HCT116 (cell line): ENCODE data around the gene SYCE1L. TPM values are rescaled to one million over a fixed set of nuclear protein-coding genes. Genes with fewer than 3 reads are reported as not detected.
A peak's percentile ranks its signal among the peaks of the same experiment; 100 is the strongest.

ENCODE experiments used
- CBX3 ChIP-seq: IDR thresholded peaks from 2 replicates; pipeline ENCODE4 v1.6.1; 2012; ENCODE audit warnings: low read depth
- CEBPB ChIP-seq: IDR thresholded peaks from 2 replicates; pipeline ENCODE4 v1.6.1; 2012; ENCODE audit warnings: low read depth
- SIN3A ChIP-seq: IDR thresholded peaks from 2 replicates; pipeline ENCODE4 v1.6.1; 2012; ENCODE audit warnings: low read depth
- SP1 ChIP-seq: IDR thresholded peaks from 2 replicates; pipeline ENCODE4 v1.6.1; 2012; ENCODE audit warnings: low read depth
- ZFX ChIP-seq: fragments of 450-650 bp; IDR thresholded peaks from 2 replicates; pipeline ENCODE4 v1.6.1; 2017
- ZNF274 ChIP-seq: fragments of 200-500 bp; sonication (Bioruptor generic); IDR thresholded peaks from 2 replicates; pipeline ENCODE4 v1.6.1; 2014; ENCODE audit warnings: mild to moderate bottlenecking, low read depth, low read length, inconsistent platforms
- total RNA-seq: library from RNA; stranded (reverse); gene quantifications from one replicate; pipeline ENCODE4 v1.2.1, GENCODE V29; 2021; ENCODE audit not compliant: unreplicated experiment
- TF ChIP-seq, protein P1 (sequence below): IDR thresholded peaks from 2 replicates; pipeline ENCODE4 v1.6.1; 2012
- TF ChIP-seq, protein P2 (sequence below): IDR thresholded peaks from 2 replicates; pipeline ENCODE4 v1.6.1; 2012; ENCODE audit warnings: low read depth

Gene SYCE1L
- total RNA-seq, 1 experiment from 2014 or later, result 25.7 TPM

DNA sequence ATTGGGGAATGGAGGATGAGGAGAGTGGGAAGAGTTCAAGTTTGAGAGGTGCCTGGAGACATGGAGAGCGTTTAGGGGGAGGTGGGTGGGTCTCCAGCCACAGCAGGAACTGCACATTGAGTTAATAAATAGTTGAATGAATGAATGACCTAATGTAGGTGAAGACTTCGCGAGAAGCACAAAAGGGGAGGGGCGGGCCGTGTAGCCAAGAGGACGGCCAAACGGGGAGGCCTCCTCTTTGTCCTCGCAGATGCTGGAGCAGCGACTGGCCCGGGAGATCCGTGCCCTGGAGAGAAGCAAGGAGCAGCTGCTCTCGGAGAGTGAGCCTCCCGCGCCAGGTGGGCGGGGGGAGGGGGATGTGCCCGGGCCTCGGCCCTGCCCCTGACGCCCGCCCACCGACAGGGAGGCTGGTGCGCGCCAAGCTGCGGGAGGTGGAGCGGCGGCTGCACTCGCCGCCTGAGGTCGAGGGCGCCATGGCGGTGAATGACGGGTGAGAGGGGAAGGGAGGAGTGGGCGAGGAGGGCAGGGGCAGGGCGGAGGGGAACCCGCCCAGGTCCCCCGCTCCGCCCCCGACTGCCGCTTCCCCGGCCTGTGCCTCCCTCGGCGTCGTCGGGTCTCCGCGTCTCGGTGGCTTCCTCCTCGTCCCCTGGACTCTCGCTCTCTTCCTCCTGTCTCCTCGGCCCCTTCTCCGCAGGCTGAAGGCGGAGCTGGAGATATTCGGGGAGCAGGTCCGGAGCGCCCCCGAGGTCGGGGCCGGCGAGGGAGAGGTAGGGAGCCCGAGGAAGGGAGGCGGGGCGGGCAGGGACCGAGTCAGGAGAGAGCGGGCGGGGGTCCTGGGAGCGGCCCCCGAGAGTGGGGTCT lies 12.9 kb downstream of the SYCE1L start (continued):
- TF ChIP-seq, protein P1, sequence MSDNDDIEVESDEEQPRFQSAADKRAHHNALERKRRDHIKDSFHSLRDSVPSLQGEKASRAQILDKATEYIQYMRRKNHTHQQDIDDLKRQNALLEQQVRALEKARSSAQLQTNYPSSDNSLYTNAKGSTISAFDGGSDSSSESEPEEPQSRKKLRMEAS, result peak; percentile 85
- TF ChIP-seq CBX3 (0 out of 2 replicates have a peak, but pooled peaks have one; percentile 19), CEBPB (no peak), SP1 (peak; percentile 48), ZNF274 (no peak), SIN3A (peak; percentile 52; the same call in 1 of the 2 replicates), ZFX (no peak; the same call in none of the 2 replicates)
- TF ChIP-seq, protein P2, sequence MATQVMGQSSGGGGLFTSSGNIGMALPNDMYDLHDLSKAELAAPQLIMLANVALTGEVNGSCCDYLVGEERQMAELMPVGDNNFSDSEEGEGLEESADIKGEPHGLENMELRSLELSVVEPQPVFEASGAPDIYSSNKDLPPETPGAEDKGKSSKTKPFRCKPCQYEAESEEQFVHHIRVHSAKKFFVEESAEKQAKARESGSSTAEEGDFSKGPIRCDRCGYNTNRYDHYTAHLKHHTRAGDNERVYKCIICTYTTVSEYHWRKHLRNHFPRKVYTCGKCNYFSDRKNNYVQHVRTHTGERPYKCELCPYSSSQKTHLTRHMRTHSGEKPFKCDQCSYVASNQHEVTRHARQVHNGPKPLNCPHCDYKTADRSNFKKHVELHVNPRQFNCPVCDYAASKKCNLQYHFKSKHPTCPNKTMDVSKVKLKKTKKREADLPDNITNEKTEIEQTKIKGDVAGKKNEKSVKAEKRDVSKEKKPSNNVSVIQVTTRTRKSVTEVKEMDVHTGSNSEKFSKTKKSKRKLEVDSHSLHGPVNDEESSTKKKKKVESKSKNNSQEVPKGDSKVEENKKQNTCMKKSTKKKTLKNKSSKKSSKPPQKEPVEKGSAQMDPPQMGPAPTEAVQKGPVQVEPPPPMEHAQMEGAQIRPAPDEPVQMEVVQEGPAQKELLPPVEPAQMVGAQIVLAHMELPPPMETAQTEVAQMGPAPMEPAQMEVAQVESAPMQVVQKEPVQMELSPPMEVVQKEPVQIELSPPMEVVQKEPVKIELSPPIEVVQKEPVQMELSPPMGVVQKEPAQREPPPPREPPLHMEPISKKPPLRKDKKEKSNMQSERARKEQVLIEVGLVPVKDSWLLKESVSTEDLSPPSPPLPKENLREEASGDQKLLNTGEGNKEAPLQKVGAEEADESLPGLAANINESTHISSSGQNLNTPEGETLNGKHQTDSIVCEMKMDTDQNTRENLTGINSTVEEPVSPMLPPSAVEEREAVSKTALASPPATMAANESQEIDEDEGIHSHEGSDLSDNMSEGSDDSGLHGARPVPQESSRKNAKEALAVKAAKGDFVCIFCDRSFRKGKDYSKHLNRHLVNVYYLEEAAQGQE, result no peak
